Vagina (tissue), 2 donors: ENCODE measurements around the gene CDKN2AIPNL. TPM values are rescaled to one million over a fixed set of nuclear protein-coding genes. Genes with fewer than 3 reads are reported as not detected.

Experiments used
- DNase-seq, 2 donors: peaks; one replicate each; pipeline ENCODE4 v3.0.0-alpha.2; 2017; ENCODE audit errors: extremely low spot score in 2 of 2
- H3K27ac ChIP-seq: fragments of 200-600 bp; sonication (generic); one replicate; pipeline ENCODE4 v1.5.1; 2019
- H3K27me3 ChIP-seq: fragments of 200-600 bp; sonication (generic); one replicate; pipeline ENCODE4 v1.5.1; 2019
- H3K36me3 ChIP-seq, 2 donors: fragments of 200-600 bp; sonication (generic); one replicate each; pipeline ENCODE4 v1.5.1; 2017 to 2019
- H3K4me1 ChIP-seq: fragments of 200-600 bp; sonication (generic); one replicate; pipeline ENCODE4 v1.5.1; 2019
- H3K4me3 ChIP-seq, 2 donors: fragments of 200-600 bp; sonication (generic); 1 replicate in 1 of 2; 2 replicates in 1 of 2; pipeline ENCODE4 v1.5.1; 2016 to 2019
- H3K9me3 ChIP-seq: fragments of 200-600 bp; sonication (generic); one replicate; pipeline ENCODE4 v1.5.1; 2019
- CTCF ChIP-seq, 3 experiments: fragments of 450-650 bp in 2 of 3; fragments of 200-600 bp in 1 of 3; sonication (generic) in 1 of 3; IDR thresholded peaks; one replicate each; pipeline ENCODE4 v1.5.1; 2017 to 2019; ENCODE audit warnings: antibody characterized with exemption in 3 of 3, mild to moderate bottlenecking in 2 of 3, moderate library complexity in 2 of 3
- POLR2A ChIP-seq, 2 donors: fragments of 450-650 bp; IDR thresholded peaks; one replicate each; pipeline ENCODE4 v1.6.1; 2017; ENCODE audit warnings: antibody characterized with exemption in 2 of 2, mild to moderate bottlenecking in 2 of 2, moderate library complexity in 2 of 2
- POLR2AphosphoS5 ChIP-seq, 2 donors: sonication (generic); formaldehyde crosslinking; IDR thresholded peaks; one replicate each; pipeline ENCODE4 v1.9.0; 2017; ENCODE audit warnings: antibody characterized with exemption in 2 of 2, mild to moderate bottlenecking in 2 of 2, low read depth in 1 of 2; ENCODE audit not compliant: insufficient read depth in 1 of 2
- intact Hi-C: fragments of 100-400 bp; cut with DNase I; formaldehyde crosslinking; loops from one replicate; pipeline ENCODE4 v1.15.1; 2023
- total RNA-seq: library from RNA; depleted of rRNA; stranded (reverse); fragments of >200 nt; gene quantifications from one replicate; pipeline ENCODE4 v1.2.3, GENCODE V29; 2016

The CDKN2AIPNL gene
- total RNA-seq, 1 donor from 2014 or later, result 18.4 TPM

GRCh38 chr5:134397196-134397595 is 14.5 kb downstream of the CDKN2AIPNL start:
- peaks cover 0 to 54% of the 10 kb centered on the region in 2 donors for H3K36me3 ChIP-seq
- intact Hi-C loops, result no loop called here
- no peak overlapping the region for H3K4me3 ChIP-seq
- TF ChIP-seq CTCF (IDR thresholded peaks at IDR 0.05), result no peak
- TF ChIP-seq POLR2AphosphoS5 (IDR thresholded peaks at IDR 0.05; ENCODE audit: insufficient read depth in 1 of 2, low read depth in 1 of 2), result no peak
- no peak for TF ChIP-seq POLR2A (IDR thresholded peaks at IDR 0.05)
- no peaks in the 10 kb centered on the region for H3K4me1 ChIP-seq
- no peaks in the 10 kb centered on the region for H3K9me3 ChIP-seq
- no peak for DNase-seq
- H3K27ac ChIP-seq, result no peak overlapping the region
- no peaks in the 10 kb centered on the region for H3K27me3 ChIP-seq

GRCh38 chr5:134396274-134396673 is 15.4 kb downstream of the CDKN2AIPNL start:
- H3K27ac ChIP-seq, result no peak overlapping the region
- peaks cover 0 to 55% of the 10 kb centered on the region in 2 donors for H3K36me3 ChIP-seq
- H3K9me3 ChIP-seq, result no peaks in the 10 kb centered on the region
- H3K4me3 ChIP-seq, result no peak overlapping the region
- intact Hi-C loops, result no loop called here
- no peak for TF ChIP-seq CTCF (IDR thresholded peaks at IDR 0.05)
- TF ChIP-seq POLR2AphosphoS5 (IDR thresholded peaks at IDR 0.05; ENCODE audit: insufficient read depth in 1 of 2, low read depth in 1 of 2), result no peak
- TF ChIP-seq POLR2A (IDR thresholded peaks at IDR 0.05), result no peak
- H3K27me3 ChIP-seq, result no peaks in the 10 kb centered on the region
- no peak for DNase-seq
- H3K4me1 ChIP-seq, result no peaks in the 10 kb centered on the region

GRCh38 chr5:134394932-134395331 is 16.7 kb downstream of the CDKN2AIPNL start:
- intact Hi-C loops, result no loop called here
- H3K36me3 ChIP-seq, result peaks cover 0 to 67% of the 10 kb centered on the region in 2 donors
- H3K4me1 ChIP-seq, result no peaks in the 10 kb centered on the region

GRCh38 chr5:134392301-134392700 is 19.4 kb downstream of the CDKN2AIPNL start:
- TF ChIP-seq CTCF (IDR thresholded peaks at IDR 0.05) (no peak), POLR2A (IDR thresholded peaks at IDR 0.05) (no peak), POLR2AphosphoS5 (IDR thresholded peaks at IDR 0.05; ENCODE audit: insufficient read depth in 1 of 2, low read depth in 1 of 2) (no peak)
- Histone ChIP-seq H3K4me3 (no peak overlapping the region), H3K9me3 (no peaks in the 10 kb centered on the region), H3K4me1 (no peaks in the 10 kb centered on the region), H3K36me3 (peaks cover 0 to 81% of the 10 kb centered on the region in 2 donors), H3K27ac (no peak overlapping the region), H3K27me3 (no peaks in the 10 kb centered on the region)
- DNase-seq, result no peak
- intact Hi-C loops, result no loop called here

More at GRCh38 chr5:134394932-134395331, 16.7 kb downstream of the CDKN2AIPNL start:
- Histone ChIP-seq H3K9me3 (no peaks in the 10 kb centered on the region), H3K27ac (no peak overlapping the region), H3K27me3 (no peaks in the 10 kb centered on the region), H3K4me3 (no peak overlapping the region)
- no peak for DNase-seq
- TF ChIP-seq POLR2AphosphoS5 (IDR thresholded peaks at IDR 0.05; ENCODE audit: insufficient read depth in 1 of 2, low read depth in 1 of 2), result no peak
- TF ChIP-seq POLR2A (IDR thresholded peaks at IDR 0.05), result no peak

GRCh38 chr5:134387443-134387842 is 24.2 kb downstream of the CDKN2AIPNL start:
- TF ChIP-seq CTCF (IDR thresholded peaks at IDR 0.05), result no peak
- TF ChIP-seq POLR2A (IDR thresholded peaks at IDR 0.05), result no peak

More at GRCh38 chr5:134387443-134387842, 24.2 kb downstream of the CDKN2AIPNL start:
- DNase-seq, result no peak
- Histone ChIP-seq H3K4me1 (no peaks in the 10 kb centered on the region), H3K4me3 (no peak overlapping the region), H3K27ac (no peak overlapping the region), H3K9me3 (no peaks in the 10 kb centered on the region), H3K36me3 (peaks cover 0 to 84% of the 10 kb centered on the region in 2 donors), H3K27me3 (no peaks in the 10 kb centered on the region)
- intact Hi-C loops, result no loop called here
